Inflammatory macrophage treated with lipopolysaccharide for 1 hour (primary cell): ENCODE data around the gene KDM4C.

Source experiments
- DNase-seq, 2 donors: peaks; one replicate each; pipeline ENCODE4 v3.0.0-alpha.2; 2020 to 2022

KDM4C gene

GRCh38 chr9:7149258-7149657 is 391.5 kb downstream of the KDM4C start:
- DNase-seq = no peak

GRCh38 chr9:7150153-7150890 is 392.5 kb downstream of the KDM4C start:
- DNase-seq = peak; percentile 40 to 64

- no peak for DNase-seq
Measured at GRCh38 chr9:7153134-7153533, 395.4 kb downstream of the KDM4C start.

- DNase-seq = no peak
Measured at GRCh38 chr9:7153566-7153965, 395.8 kb downstream of the KDM4C start.

- no peak for DNase-seq
Measured at GRCh38 chr9:7154003-7154619, 396.3 kb downstream of the KDM4C start.

GRCh38 chr9:7154650-7155049 is 396.9 kb downstream of the KDM4C start:
- DNase-seq = no peak

- DNase-seq = no peak
Measured at GRCh38 chr9:7161469-7161868, 403.7 kb downstream of the KDM4C start.

- DNase-seq = peak in 1 of 2 donors; percentile 9
Measured at GRCh38 chr9:7163932-7164331, 406.2 kb downstream of the KDM4C start.

GRCh38 chr9:7164440-7165330 is 406.9 kb downstream of the KDM4C start:
- DNase-seq = no peak

GRCh38 chr9:7165331-7165975 is 407.7 kb downstream of the KDM4C start:
- no peak for DNase-seq

GRCh38 chr9:7166074-7166473 is 408.3 kb downstream of the KDM4C start:
- no peak for DNase-seq

- DNase-seq = no peak
Measured at GRCh38 chr9:7169717-7170389, 412.1 kb downstream of the KDM4C start.

- DNase-seq = no peak
Measured at GRCh38 chr9:7171396-7172153, 413.8 kb downstream of the KDM4C start.

- DNase-seq = no peak
Measured at GRCh38 chr9:7172154-7173115, 414.7 kb downstream of the KDM4C start.

- no peak for DNase-seq
Measured at GRCh38 chr9:7173139-7173538, 415.4 kb downstream of the KDM4C start.

- no peak for DNase-seq
Measured at GRCh38 chr9:7174301-7174700, 416.5 kb downstream of the KDM4C start.

GRCh38 chr9:7174884-7175283 is 417.1 kb downstream of the KDM4C start:
- DNase-seq = no peak

GRCh38 chr9:7176561-7176960 is 418.8 kb downstream of the KDM4C start:
- DNase-seq = no peak

GRCh38 chr9:7177383-7177782 is 419.6 kb downstream of the KDM4C start:
- no peak for DNase-seq

- DNase-seq = peak; percentile 20 to 61
Measured at GRCh38 chr9:7178729-7179128, 421.0 kb downstream of the KDM4C start.

- DNase-seq = no peak
Measured at GRCh38 chr9:7180247-7180646, 422.5 kb downstream of the KDM4C start.
